ENCODE measurements around the gene ATXN1. TPM values are rescaled to one million over a fixed set of nuclear protein-coding genes. Genes with fewer than 3 reads are reported as not detected.

ATXN1 gene
- total and polyA plus RNA-seq, 2 of the 8 experiments (the other 6 are each of a cell fraction or from before 2014, with no cell fraction given), result 1.6 to 4.0 TPM

DNA sequence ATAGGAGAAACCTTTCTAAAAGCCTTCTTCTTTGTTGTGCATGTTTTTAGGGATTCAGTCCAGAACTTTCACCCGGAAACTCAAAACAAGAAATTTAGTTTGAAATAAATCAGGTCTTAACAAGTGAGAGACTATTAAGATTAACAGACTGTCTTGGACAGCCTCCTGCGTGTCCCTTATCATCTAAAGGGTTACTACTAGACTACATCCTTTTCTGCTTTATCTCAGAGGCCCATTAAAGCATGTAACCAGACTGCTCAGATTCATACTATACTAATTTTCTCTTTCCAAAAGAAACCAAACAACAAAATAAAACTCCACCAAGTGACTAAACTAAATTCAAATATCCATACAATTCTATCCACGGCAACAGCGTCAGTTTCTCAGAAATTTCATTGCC lies 349.1 kb downstream of the ATXN1 start:
- CTCF ChIA-PET (ENCODE audit: partially characterized antibody), result interaction anchor here (0.6 to 10.4 kb wide), 4 partner anchors 9 to 78 kb away, joined by 3 to 92 read pairs (median 4); no protein-coding TSS in a partner anchor
- H3K4ac ChIP-seq (replicated peaks; ENCODE audit: insufficient read length, low read depth, low read length), result no peak overlapping the region
- H2BK15ac ChIP-seq (ENCODE audit: low read length), result no peak overlapping the region
- H3K9ac ChIP-seq (replicated peaks in 1 of 4; ENCODE audit: extremely low read depth in 1 of 4, low read depth in 3 of 4, low read length in 3 of 4), result no peak overlapping the region
- no peak overlapping the region for H3K14ac ChIP-seq (ENCODE audit: insufficient read length)
- H3K79me1 ChIP-seq (ENCODE audit: low read depth, low read length), result no peaks in the 10 kb centered on the region
- H4K20me1 ChIP-seq (replicated peaks in 1 of 2; ENCODE audit: control insufficient read depth in 1 of 2, insufficient read depth in 2 of 2, low read length in 2 of 2), result no peaks in the 10 kb centered on the region
- no peaks in the 10 kb centered on the region for H3K9me3 ChIP-seq (ENCODE audit: insufficient read depth in 2 of 2, low read depth in 1 of 2, low read length in 1 of 2)
- no peak overlapping the region for H3K4me2 ChIP-seq (ENCODE audit: insufficient read depth in 1 of 2, low read depth in 2 of 2, low read length in 2 of 2)
- H3K4me1 ChIP-seq (replicated peaks in 1 of 4; ENCODE audit: control insufficient read depth in 3 of 4, insufficient read depth in 4 of 4, low read length in 3 of 4), result peaks cover 0 to 2% (median 0%) of the 10 kb centered on the region in 4 experiments; a peak in 2 of 7 replicates
- H3K4me3 ChIP-seq (ENCODE audit: extremely low read depth in 1 of 4, insufficient read depth in 2 of 4, low read depth in 3 of 4, low read length in 4 of 4), result no peak overlapping the region
- H3K18ac ChIP-seq (ENCODE audit: extremely low read depth, low read length), result no peak overlapping the region
- TF ChIP-seq RNF2 (IDR thresholded peaks at IDR 0.05; ENCODE audit: borderline replicate concordance, low read depth, low read length, missing control alignments, poor library complexity, severe bottlenecking), result no peak
- TF ChIP-seq, protein P1, sequence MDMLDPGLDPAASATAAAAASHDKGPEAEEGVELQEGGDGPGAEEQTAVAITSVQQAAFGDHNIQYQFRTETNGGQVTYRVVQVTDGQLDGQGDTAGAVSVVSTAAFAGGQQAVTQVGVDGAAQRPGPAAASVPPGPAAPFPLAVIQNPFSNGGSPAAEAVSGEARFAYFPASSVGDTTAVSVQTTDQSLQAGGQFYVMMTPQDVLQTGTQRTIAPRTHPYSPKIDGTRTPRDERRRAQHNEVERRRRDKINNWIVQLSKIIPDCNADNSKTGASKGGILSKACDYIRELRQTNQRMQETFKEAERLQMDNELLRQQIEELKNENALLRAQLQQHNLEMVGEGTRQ (IDR thresholded peaks at IDR 0.05; ENCODE audit: low read length), result no peak
- TF ChIP-seq CEBPB (IDR thresholded peaks at IDR 0.05; ENCODE audit: low read depth, low read length), result no peak
- no peak for TF ChIP-seq BRCA1 (IDR thresholded peaks at IDR 0.05; ENCODE audit: low read depth, low read length)
- TF ChIP-seq SP1 (IDR thresholded peaks at IDR 0.05; ENCODE audit: low read depth, low read length), result no peak
- TF ChIP-seq TBP (IDR thresholded peaks at IDR 0.05; ENCODE audit: low read depth, low read length), result no peak
- TF ChIP-seq NANOG (IDR thresholded peaks at IDR 0.05; ENCODE audit: insufficient read depth, low read depth, low read length, poor library complexity, severe bottlenecking), result no peak
- no peak for TF ChIP-seq KDM5A (IDR thresholded peaks at IDR 0.05; ENCODE audit: low read length)
- no peaks in the 10 kb centered on the region for H3K79me2 ChIP-seq (ENCODE audit: control insufficient read depth in 1 of 2, insufficient read depth in 2 of 2, low read length in 2 of 2)
- POLR2A ChIA-PET (ENCODE audit: partially characterized antibody), result no interaction called here
- H2AFZ ChIP-seq (ENCODE audit: low read length), result no peak overlapping the region
- H2BK5ac ChIP-seq (ENCODE audit: low read depth, low read length), result no peak overlapping the region
- H2BK20ac ChIP-seq (ENCODE audit: low read length), result no peak overlapping the region
- no peak overlapping the region for H3K23ac ChIP-seq (ENCODE audit: insufficient read length)
- H3K36me3 ChIP-seq (ENCODE audit: control insufficient read depth in 2 of 4, insufficient read depth in 4 of 4, low read length in 3 of 4), result no peaks in the 10 kb centered on the region
- 91 to 100% methylated on average over 1 to 4 of the region's 4 CpGs for WGBS, 2 experiments (ENCODE audit: extremely low coverage in 1 of 2, insufficient coverage in 1 of 2, insufficient read length in 1 of 2, insufficient replicate concordance in 2 of 2, low coverage in 1 of 2, low lambda C conversion rate in 2 of 2, missing lambda C conversion rate in 1 of 2)
- no peak overlapping the region for H2BK120ac ChIP-seq (replicated peaks; ENCODE audit: low read depth, low read length)
- H3K27ac ChIP-seq (ENCODE audit: low read depth, low read length), result no peak overlapping the region
- no peaks in the 10 kb centered on the region; the same call in 1 of the 2 replicates for H3K23me2 ChIP-seq (ENCODE audit: low read depth, low read length)
- H3K56ac ChIP-seq (replicated peaks; ENCODE audit: insufficient read length, low read depth, low read length), result no peak overlapping the region
- DNase-seq (ENCODE audit: low read depth in 1 of 2, low spot score in 2 of 2) (no peak), FAIRE-seq (no peak)
- no peak overlapping the region for H2BK12ac ChIP-seq (ENCODE audit: low read depth, low read length)
- H4K8ac ChIP-seq (ENCODE audit: extremely low read depth, insufficient read depth, low read length), result no peak overlapping the region
- H3K27me3 ChIP-seq (replicated peaks in 1 of 4; ENCODE audit: control insufficient read depth in 3 of 4, extremely low read depth in 1 of 4, insufficient read depth in 3 of 4, low read length in 3 of 4), result no peaks in the 10 kb centered on the region
- H4K91ac ChIP-seq (replicated peaks; ENCODE audit: insufficient read length, low read length), result no peak overlapping the region
- H4K5ac ChIP-seq (ENCODE audit: insufficient read length, low read depth, low read length), result no peak overlapping the region
- no peak overlapping the region for H2AK5ac ChIP-seq (ENCODE audit: low read depth, low read length)
